ENCODE results near the gene ERMP1.
"Not testable (repeated sequence)": the region's sequence is repeated elsewhere in the genome, so short reads cannot be mapped to it uniquely, and the experiment has no call there.

ERMP1 gene

GRCh38 chr9:5811751-5812150 lies 21.2 kb downstream of the ERMP1 start:
- TF ChIP-seq, protein P1, sequence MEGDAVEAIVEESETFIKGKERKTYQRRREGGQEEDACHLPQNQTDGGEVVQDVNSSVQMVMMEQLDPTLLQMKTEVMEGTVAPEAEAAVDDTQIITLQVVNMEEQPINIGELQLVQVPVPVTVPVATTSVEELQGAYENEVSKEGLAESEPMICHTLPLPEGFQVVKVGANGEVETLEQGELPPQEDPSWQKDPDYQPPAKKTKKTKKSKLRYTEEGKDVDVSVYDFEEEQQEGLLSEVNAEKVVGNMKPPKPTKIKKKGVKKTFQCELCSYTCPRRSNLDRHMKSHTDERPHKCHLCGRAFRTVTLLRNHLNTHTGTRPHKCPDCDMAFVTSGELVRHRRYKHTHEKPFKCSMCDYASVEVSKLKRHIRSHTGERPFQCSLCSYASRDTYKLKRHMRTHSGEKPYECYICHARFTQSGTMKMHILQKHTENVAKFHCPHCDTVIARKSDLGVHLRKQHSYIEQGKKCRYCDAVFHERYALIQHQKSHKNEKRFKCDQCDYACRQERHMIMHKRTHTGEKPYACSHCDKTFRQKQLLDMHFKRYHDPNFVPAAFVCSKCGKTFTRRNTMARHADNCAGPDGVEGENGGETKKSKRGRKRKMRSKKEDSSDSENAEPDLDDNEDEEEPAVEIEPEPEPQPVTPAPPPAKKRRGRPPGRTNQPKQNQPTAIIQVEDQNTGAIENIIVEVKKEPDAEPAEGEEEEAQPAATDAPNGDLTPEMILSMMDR (IDR thresholded peaks at IDR 0.05; ENCODE audit: insufficient read depth, low read depth, low read length, missing control alignments): no peak
- DNase-seq (ENCODE audit: low read depth): no peak
- H3K4me3 ChIP-seq (ENCODE audit: low read length): no peak overlapping the region

- no peak for DNase-seq (ENCODE audit: low read depth)
- TF ChIP-seq, protein P1 (IDR thresholded peaks at IDR 0.05; ENCODE audit: insufficient read depth, low read depth, low read length, missing control alignments): no peak
- no peak overlapping the region for H3K4me3 ChIP-seq (ENCODE audit: low read length)
Measured at GRCh38 chr9:5805478-5805877, 27.4 kb downstream of the ERMP1 start.

DNA sequence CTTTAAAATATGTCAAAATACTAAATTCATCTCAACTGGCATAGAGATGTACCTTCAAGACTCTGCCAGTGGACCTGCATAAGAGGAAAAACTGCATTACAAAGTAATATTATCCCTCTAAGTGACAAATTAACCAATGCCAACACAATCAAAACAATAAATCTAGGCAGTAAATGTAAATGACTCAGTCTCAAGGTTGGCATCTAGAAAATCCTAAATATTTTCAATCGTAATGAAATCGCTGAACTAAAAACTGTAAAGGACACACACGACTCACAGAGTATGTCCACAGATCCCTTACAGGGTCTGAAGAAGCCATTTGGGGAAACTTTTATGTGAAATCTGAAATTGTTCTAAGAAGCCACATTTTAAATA lies 31.2 kb downstream of the ERMP1 start:
- DNase-seq (ENCODE audit: low read depth): no peak
- TF ChIP-seq, protein P1 (IDR thresholded peaks at IDR 0.05; ENCODE audit: insufficient read depth, low read depth, low read length, missing control alignments): no peak
- no peak overlapping the region for H3K4me3 ChIP-seq (ENCODE audit: low read length)

DNA sequence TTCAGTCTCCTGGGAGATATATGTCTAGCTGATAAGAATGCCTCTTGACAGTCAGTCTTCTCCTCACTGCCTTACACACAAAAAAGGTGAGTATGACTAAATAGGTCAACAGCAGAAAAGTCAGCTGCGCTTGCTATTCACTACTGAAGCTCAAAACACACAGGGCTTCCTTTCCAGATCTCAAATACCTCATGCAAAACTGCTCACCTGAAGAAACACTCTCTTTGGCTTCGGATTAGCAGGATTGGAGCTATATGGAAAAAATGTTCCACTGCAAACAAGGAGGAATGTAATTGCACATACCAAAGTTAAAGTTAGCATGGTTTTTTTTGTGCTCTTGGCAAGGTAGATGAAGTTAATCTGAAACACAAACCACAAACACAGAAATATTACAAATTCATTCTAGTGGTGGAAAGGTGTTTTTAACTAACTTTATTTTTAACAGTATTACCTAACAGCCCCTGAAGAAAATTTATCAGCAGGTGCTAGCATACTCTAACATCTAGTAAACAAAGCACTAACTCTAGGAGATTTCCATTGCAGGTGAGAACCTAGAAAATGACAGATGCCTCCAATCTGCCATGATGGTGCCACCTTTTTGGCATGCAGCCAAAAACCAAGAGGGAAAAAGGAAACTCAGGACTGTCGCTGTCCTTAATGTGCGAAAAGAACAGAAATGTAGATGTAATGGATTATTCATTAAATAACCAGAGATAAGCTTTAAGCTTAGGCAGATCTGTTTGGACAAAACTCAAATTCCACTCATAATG lies 31.8 kb downstream of the ERMP1 start:
- peak; percentile 11 for DNase-seq (ENCODE audit: low read depth)
- TF ChIP-seq, protein P1 (IDR thresholded peaks at IDR 0.05; ENCODE audit: insufficient read depth, low read depth, low read length, missing control alignments): no peak
- H3K4me3 ChIP-seq (ENCODE audit: low read length): no peak overlapping the region

GRCh38 chr9:5800378-5800777 lies 32.5 kb downstream of the ERMP1 start:
- not testable (repeated sequence) for DNase-seq (ENCODE audit: low read depth); H3K4me3 ChIP-seq (ENCODE audit: low read length)

DNA sequence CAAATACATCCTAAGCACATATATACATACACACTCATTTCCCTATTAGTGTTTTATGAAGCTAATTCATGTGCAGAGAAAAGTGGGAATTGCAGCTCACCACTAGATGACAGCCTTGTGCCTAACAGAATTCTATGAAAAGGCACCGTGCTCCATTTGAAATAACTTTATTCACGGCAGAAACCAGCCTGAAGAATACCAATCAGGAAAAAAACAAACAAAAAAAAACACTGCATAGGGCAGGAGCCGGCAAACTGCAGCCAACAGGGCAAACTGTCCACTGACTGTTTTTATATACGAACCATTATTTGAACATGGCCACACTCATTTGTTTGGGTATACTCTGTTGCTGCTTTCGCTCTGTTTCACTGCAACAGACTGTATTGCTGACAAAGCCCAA lies 33.6 kb downstream of the ERMP1 start:
- peak; percentile 57 for DNase-seq (ENCODE audit: low read depth)
- no peak overlapping the region for H3K4me3 ChIP-seq (ENCODE audit: low read length)
- TF ChIP-seq, protein P1 (IDR thresholded peaks at IDR 0.05; ENCODE audit: insufficient read depth, low read depth, low read length, missing control alignments): peak; percentile 95

DNA sequence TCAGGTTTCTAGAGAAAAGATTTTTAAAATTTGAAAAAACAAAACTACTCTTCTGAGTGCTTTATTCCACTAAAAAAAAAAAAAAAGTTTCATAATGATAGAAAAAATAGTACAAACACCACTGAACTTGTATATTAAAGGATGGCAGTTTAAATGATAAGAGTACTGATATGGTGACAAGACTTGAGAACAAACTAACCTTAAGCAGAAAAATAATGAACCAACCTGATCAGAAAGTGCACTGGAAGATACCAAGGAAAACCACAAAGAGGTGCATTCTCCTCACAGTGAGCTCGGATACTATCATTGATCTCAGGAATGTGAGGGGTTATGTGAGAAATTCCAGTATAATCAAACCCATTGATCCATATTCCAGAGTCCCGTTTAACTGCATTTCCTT lies 34.3 kb downstream of the ERMP1 start:
- DNase-seq (ENCODE audit: low read depth): no peak
- H3K4me3 ChIP-seq (ENCODE audit: low read length): no peak overlapping the region
- TF ChIP-seq, protein P1 (IDR thresholded peaks at IDR 0.05; ENCODE audit: insufficient read depth, low read depth, low read length, missing control alignments): no peak
